GM12892 (cell line): ENCODE data around the gene ZFR2.

Experiments used
- POLR2A ChIP-seq: IDR thresholded peaks from 2 replicates; pipeline ENCODE4 v1.6.1; 2011; ENCODE audit warnings: low read depth, low read length, control low read depth
- POLR2AphosphoS5 ChIP-seq: IDR thresholded peaks from 2 replicates; pipeline ENCODE4 v1.6.1; 2011; ENCODE audit warnings: low read depth, low read length, control low read depth
- TAF1 ChIP-seq: IDR thresholded peaks from 2 replicates; pipeline ENCODE4 v1.6.1; 2011; ENCODE audit warnings: low read depth, mild to moderate bottlenecking, control low read depth, low read length, borderline replicate concordance

- TF ChIP-seq POLR2A (no peak), TAF1 (no peak), POLR2AphosphoS5 (no peak)
Measured at GRCh38 chr19:3804429-3804828, 64.4 kb downstream of the ZFR2 start.
